HepG2 (cell line): ENCODE data around the gene CADPS2. TPM values are rescaled to one million over a fixed set of nuclear protein-coding genes. Genes with fewer than 3 reads are reported as not detected.

ENCODE experiments used
- GABPB1 ChIP-seq: IDR thresholded peaks from 2 replicates; pipeline ENCODE4 v1.6.1; 2016; ENCODE audit warnings: mild to moderate bottlenecking, missing genetic modification reagents, moderate library complexity, missing compliant biosample characterization
- HMGXB4 ChIP-seq, 2 experiments: sonication (generic) in 1 of 2; formaldehyde crosslinking in 1 of 2; IDR thresholded peaks; 2 replicates each; pipeline versions ENCODE4 v1.4.0 to v1.6.1; 2018 to 2020; ENCODE audit warnings: missing genetic modification reagents in 2 of 2, borderline replicate concordance in 1 of 2, low read depth in 1 of 2, mild to moderate bottlenecking in 1 of 2, missing biosample characterization in 1 of 2
- KDM2A ChIP-seq: sonication (generic); formaldehyde crosslinking; IDR thresholded peaks from 2 replicates; pipeline ENCODE4 v1.4.0; 2020; ENCODE audit warnings: low read depth, missing genetic modification reagents, borderline replicate concordance
- KLF6 ChIP-seq: IDR thresholded peaks from 2 replicates; pipeline ENCODE4 v1.8.0; 2016; ENCODE audit warnings: missing biosample characterization, missing genetic modification reagents
- MYPOP ChIP-seq: sonication (generic); formaldehyde crosslinking; IDR thresholded peaks from 2 replicates; pipeline ENCODE4 v1.8.1; 2023; ENCODE audit warnings: mild to moderate bottlenecking, moderate library complexity, missing genetic modification reagents
- POLR2A ChIP-seq, 2 experiments: IDR thresholded peaks; 2 replicates each; pipeline ENCODE4 v1.6.1; 2011; ENCODE audit warnings: low read depth in 2 of 2, low read length in 2 of 2, mild to moderate bottlenecking in 1 of 2, moderate library complexity in 1 of 2; ENCODE audit not compliant: insufficient read depth in 1 of 2
- SOX6 ChIP-seq, 2 experiments: fragments of 450-650 bp in 1 of 2; sonication (generic) in 1 of 2; formaldehyde crosslinking in 1 of 2; IDR thresholded peaks; 2 replicates each; pipeline versions ENCODE4 v1.4.0 to v1.6.1; 2017 to 2020; ENCODE audit warnings: antibody characterized with exemption in 1 of 2, mild to moderate bottlenecking in 1 of 2, missing genetic modification reagents in 1 of 2
- ZHX2 ChIP-seq, 2 experiments: sonication (generic) in 1 of 2; formaldehyde crosslinking in 1 of 2; IDR thresholded peaks; 2 replicates each; pipeline versions ENCODE4 v1.6.1 to v1.9.0; 2014 to 2022; ENCODE audit warnings: antibody characterized with exemption in 1 of 2, borderline replicate concordance in 1 of 2, inconsistent platforms in 1 of 2, low read depth in 1 of 2, missing genetic modification reagents in 1 of 2
- ZNF263 ChIP-seq: sonication (generic); formaldehyde crosslinking; IDR thresholded peaks from 2 replicates; pipeline ENCODE4 v1.4.0; 2020; ENCODE audit warnings: missing genetic modification reagents
- ZNF674 ChIP-seq: sonication (generic); formaldehyde crosslinking; IDR thresholded peaks from 2 replicates; pipeline ENCODE4 v1.5.0; 2020; ENCODE audit warnings: low read depth, mild to moderate bottlenecking, missing genetic modification reagents
- ZNF768 ChIP-seq: sonication (generic); formaldehyde crosslinking; IDR thresholded peaks from 2 replicates; pipeline ENCODE4 v1.4.0; 2020; ENCODE audit warnings: missing genetic modification reagents
- polyA plus RNA-seq, 8 experiments: library from polyadenylated mRNA; depleted of rRNA in 3 of 8; stranded (reverse) in 7 of 8; unstranded in 1 of 8; fragments of >200 nt; fragmentation: Illumina TruSeq in 4 of 8; extraction: Trizol in 4 of 8; gene quantifications; 2 replicates each; pipeline versions ENCODE4 v1.2.1 to v1.2.3, GENCODE V29; 2011 to 2016; ENCODE audit warnings: low read depth in 4 of 8, missing spikeins in 1 of 8, mixed read lengths in 1 of 8; ENCODE audit not compliant: insufficient read depth in 1 of 8
- total RNA-seq, 5 experiments: library from RNA; depleted of rRNA; stranded (reverse); fragments of >200 nt; fragmentation: Illumina TruSeq; extraction: Trizol; gene quantifications; 2 replicates each; pipeline ENCODE4 v1.2.3, GENCODE V29; 2016; ENCODE audit warnings: low read depth in 1 of 5
- TF ChIP-seq, protein P1 (sequence below): IDR thresholded peaks from 2 replicates; pipeline ENCODE4 v1.6.1; 2018; ENCODE audit warnings: missing genetic modification reagents
- TF ChIP-seq, protein P2 (sequence below): sonication (generic); formaldehyde crosslinking; IDR thresholded peaks from 2 replicates; pipeline ENCODE4 v1.8.1; 2022; ENCODE audit warnings: mild to moderate bottlenecking, missing genetic modification reagents
- TF ChIP-seq, protein P3 (sequence below): sonication (generic); formaldehyde crosslinking; IDR thresholded peaks from 2 replicates; pipeline ENCODE4 v1.4.0; 2020; ENCODE audit warnings: low read depth, mild to moderate bottlenecking, missing genetic modification reagents

The CADPS2 gene
- total and polyA plus RNA-seq, 2 of the 13 experiments (the other 11 are each of a cell fraction or from before 2014, with no cell fraction given) = 17.6 to 43.8 TPM

DNA sequence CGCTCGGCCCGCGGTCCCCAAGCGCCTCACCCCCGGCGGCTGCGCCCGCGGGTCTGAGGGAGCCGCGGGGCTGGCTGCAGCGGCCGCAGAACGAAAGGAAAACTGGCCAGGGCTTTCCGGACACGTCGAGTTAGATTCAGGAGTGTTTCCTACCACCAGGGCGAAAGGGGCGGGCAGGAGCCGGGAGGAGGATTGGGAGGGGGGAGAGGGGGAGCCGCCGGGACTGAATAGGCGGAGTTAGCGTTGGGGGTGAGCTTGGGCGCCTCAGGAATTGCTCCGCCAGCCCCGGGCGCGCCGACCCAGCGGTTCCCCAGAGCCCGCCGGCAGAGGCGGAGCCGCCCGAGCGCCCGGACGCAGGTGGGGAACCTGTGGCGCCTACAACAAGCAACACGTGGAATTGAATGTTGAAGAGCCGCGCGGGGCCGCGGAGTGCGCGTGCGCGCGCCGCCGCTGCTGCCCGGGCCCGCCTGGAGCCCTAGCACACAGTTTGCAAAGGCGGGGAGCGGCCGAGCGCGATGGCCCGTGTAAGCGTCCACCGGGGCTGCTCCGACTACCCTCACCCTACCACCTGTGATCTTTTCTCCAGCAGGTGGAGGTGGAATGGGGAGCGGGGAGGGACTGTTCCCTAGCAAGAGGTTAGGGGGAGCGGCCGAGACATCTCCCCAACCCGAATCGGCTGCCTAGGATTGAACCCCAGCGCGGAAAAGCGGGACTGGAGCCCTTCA lies at the start of gene CADPS2 (continued):
- TF ChIP-seq, protein P1, sequence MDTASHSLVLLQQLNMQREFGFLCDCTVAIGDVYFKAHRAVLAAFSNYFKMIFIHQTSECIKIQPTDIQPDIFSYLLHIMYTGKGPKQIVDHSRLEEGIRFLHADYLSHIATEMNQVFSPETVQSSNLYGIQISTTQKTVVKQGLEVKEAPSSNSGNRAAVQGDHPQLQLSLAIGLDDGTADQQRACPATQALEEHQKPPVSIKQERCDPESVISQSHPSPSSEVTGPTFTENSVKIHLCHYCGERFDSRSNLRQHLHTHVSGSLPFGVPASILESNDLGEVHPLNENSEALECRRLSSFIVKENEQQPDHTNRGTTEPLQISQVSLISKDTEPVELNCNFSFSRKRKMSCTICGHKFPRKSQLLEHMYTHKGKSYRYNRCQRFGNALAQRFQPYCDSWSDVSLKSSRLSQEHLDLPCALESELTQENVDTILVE (CRISPR knock-in tag) = no peak; the same call in 1 of the 2 replicates
- TF ChIP-seq, protein P2, sequence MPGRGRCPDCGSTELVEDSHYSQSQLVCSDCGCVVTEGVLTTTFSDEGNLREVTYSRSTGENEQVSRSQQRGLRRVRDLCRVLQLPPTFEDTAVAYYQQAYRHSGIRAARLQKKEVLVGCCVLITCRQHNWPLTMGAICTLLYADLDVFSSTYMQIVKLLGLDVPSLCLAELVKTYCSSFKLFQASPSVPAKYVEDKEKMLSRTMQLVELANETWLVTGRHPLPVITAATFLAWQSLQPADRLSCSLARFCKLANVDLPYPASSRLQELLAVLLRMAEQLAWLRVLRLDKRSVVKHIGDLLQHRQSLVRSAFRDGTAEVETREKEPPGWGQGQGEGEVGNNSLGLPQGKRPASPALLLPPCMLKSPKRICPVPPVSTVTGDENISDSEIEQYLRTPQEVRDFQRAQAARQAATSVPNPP (CRISPR knock-in tag) = peak; percentile 63; the same call in 1 of the 2 replicates
- TF ChIP-seq KLF6 (CRISPR knock-in tag) (peak; percentile 84), ZNF674 (CRISPR knock-in tag) (no peak), SOX6 (IDR thresholded peaks at IDR 0.05) (no peak), SOX6 (CRISPR knock-in tag; IDR thresholded peaks at IDR 0.05) (peak; percentile 40; the same call in 1 of the 2 replicates), HMGXB4 (CRISPR knock-in tag; IDR thresholded peaks at IDR 0.05; ENCODE audit: borderline replicate concordance in 1 of 2, low read depth in 1 of 2) (peak; percentile 54 to 76; a peak in 3 of 4 replicates), MYPOP (CRISPR knock-in tag) (peak; percentile 81), ZHX2 (IDR thresholded peaks at IDR 0.05; ENCODE audit: low read depth) (no peak), ZHX2 (CRISPR knock-in tag; IDR thresholded peaks at IDR 0.05; ENCODE audit: borderline replicate concordance) (peak; percentile 67; the same call in 1 of the 2 replicates), KDM2A (CRISPR knock-in tag) (peak; percentile 36; the same call in 1 of the 2 replicates), ZNF768 (CRISPR knock-in tag) (peak; percentile 39; the same call in 1 of the 2 replicates), POLR2A (IDR thresholded peaks at IDR 0.05; ENCODE audit: insufficient read depth in 1 of 2, low read depth in 2 of 2, low read length in 2 of 2) (peak; percentile 49 to 69), GABPB1 (peak; percentile 58; the same call in 1 of the 2 replicates), ZNF263 (CRISPR knock-in tag) (peak; percentile 60)
- TF ChIP-seq, protein P3, sequence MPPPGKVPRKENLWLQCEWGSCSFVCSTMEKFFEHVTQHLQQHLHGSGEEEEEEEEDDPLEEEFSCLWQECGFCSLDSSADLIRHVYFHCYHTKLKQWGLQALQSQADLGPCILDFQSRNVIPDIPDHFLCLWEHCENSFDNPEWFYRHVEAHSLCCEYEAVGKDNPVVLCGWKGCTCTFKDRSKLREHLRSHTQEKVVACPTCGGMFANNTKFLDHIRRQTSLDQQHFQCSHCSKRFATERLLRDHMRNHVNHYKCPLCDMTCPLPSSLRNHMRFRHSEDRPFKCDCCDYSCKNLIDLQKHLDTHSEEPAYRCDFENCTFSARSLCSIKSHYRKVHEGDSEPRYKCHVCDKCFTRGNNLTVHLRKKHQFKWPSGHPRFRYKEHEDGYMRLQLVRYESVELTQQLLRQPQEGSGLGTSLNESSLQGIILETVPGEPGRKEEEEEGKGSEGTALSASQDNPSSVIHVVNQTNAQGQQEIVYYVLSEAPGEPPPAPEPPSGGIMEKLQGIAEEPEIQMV (CRISPR knock-in tag) = peak; percentile 82
